Measurements from ENCODE around the gene RPL39.
"Not testable (repeated sequence)": the region's sequence is repeated elsewhere in the genome, so short reads cannot be mapped to it uniquely, and the experiment has no call there.

The RPL39 gene

GRCh38 chrX:119762718-119763117 lies 28.7 kb downstream of the RPL39 start:
- no peak for DNase-seq

GRCh38 chrX:119760026-119760877 lies 31.2 kb downstream of the RPL39 start:
- no peak for DNase-seq

GRCh38 chrX:119759248-119759766 lies 32.1 kb downstream of the RPL39 start:
- DNase-seq: peak; percentile 14

GRCh38 chrX:119758731-119759247 lies 32.6 kb downstream of the RPL39 start:
- peak; percentile 30 for DNase-seq

GRCh38 chrX:119757979-119758730 lies 33.3 kb downstream of the RPL39 start, which contains the start of gene SOWAHD:
SOWAHD (plus strand) TSS chrX:119758588; CDS start chrX:119758668, 80 bp downstream.
- peak; percentile 20 for DNase-seq

- DNase-seq: no peak
These were observed 33.8 kb downstream of the RPL39 start for GRCh38 chrX:119757646-119757978.

GRCh38 chrX:119756926-119757635 lies 34.3 kb downstream of the RPL39 start:
- DNase-seq: no peak

GRCh38 chrX:119755981-119756533 lies 35.4 kb downstream of the RPL39 start:
- no peak for DNase-seq

GRCh38 chrX:119753639-119754257 lies 37.7 kb downstream of the RPL39 start:
- DNase-seq: no peak

GRCh38 chrX:119753001-119753400 lies 38.4 kb downstream of the RPL39 start:
- DNase-seq: no peak

GRCh38 chrX:119750751-119751150 lies 40.7 kb downstream of the RPL39 start:
- DNase-seq: not testable (repeated sequence)

GRCh38 chrX:119750131-119750530 lies 41.3 kb downstream of the RPL39 start:
- not testable (repeated sequence) for DNase-seq

GRCh38 chrX:119745283-119745848 lies 46.1 kb downstream of the RPL39 start:
- no peak for DNase-seq

- no peak for DNase-seq
These were observed 52.7 kb downstream of the RPL39 start for GRCh38 chrX:119738742-119739141.
